Activated CD4-positive, alpha-beta T cell treated with anti-CD3 and anti-CD28 coated beads, Interleukin-2, amount 10 ng/mL, durations not matched to agents 7 days and 5 days (primary cell): ENCODE results near the gene ADRM1. TPM values are rescaled to one million over a fixed set of nuclear protein-coding genes. Genes with fewer than 3 reads are reported as not detected.
A peak's percentile ranks its signal among the peaks of the same experiment; 100 is the strongest.

Experiments
- CTCF ChIA-PET: fragments of 350-600 bp; sonication (Branson Sonifier 250); formaldehyde crosslinking; loops from one replicate; lab custom pipeline; 2021; ENCODE audit warnings: antibody characterized with exemption; lab: Charles Lee
- POLR2A ChIA-PET: fragments of 350-600 bp; sonication (Branson Sonifier 250); formaldehyde crosslinking; loops from one replicate; lab custom pipeline; 2021; ENCODE audit warnings: antibody characterized with exemption; lab: Charles Lee
- DNase-seq: peaks from one replicate; pipeline ENCODE4 v3.0.0-alpha.2; 2020
- H3K27ac Mint-ChIP-seq: one replicate; pipeline ENCODE4 v1.8.0; 2021; ENCODE audit warnings: mild to moderate bottlenecking, moderate library complexity, mixed read lengths
- H3K27me3 Mint-ChIP-seq: one replicate; pipeline ENCODE4 v1.8.0; 2021; ENCODE audit warnings: mixed read lengths
- H3K36me3 Mint-ChIP-seq: one replicate; pipeline ENCODE4 v1.8.0; 2021; ENCODE audit warnings: low read depth, mixed read lengths
- H3K4me1 Mint-ChIP-seq: one replicate; pipeline ENCODE4 v1.8.0; 2021; ENCODE audit warnings: mixed read lengths
- H3K4me3 Mint-ChIP-seq: one replicate; pipeline ENCODE4 v1.8.0; 2021; ENCODE audit warnings: mild to moderate bottlenecking, moderate library complexity, mixed read lengths
- H3K9me3 Mint-ChIP-seq: one replicate; pipeline ENCODE4 v1.8.0; 2021; ENCODE audit warnings: mixed read lengths
- total RNA-seq, 2 experiments: library from RNA; stranded (reverse); gene quantifications; one replicate each; pipeline ENCODE4 v1.2.3, GENCODE V29; 2021

The ADRM1 gene, protein sequence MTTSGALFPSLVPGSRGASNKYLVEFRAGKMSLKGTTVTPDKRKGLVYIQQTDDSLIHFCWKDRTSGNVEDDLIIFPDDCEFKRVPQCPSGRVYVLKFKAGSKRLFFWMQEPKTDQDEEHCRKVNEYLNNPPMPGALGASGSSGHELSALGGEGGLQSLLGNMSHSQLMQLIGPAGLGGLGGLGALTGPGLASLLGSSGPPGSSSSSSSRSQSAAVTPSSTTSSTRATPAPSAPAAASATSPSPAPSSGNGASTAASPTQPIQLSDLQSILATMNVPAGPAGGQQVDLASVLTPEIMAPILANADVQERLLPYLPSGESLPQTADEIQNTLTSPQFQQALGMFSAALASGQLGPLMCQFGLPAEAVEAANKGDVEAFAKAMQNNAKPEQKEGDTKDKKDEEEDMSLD
- 10 to 100 TPM; 86.1 to 90.1 TPM for total RNA-seq

DNA sequence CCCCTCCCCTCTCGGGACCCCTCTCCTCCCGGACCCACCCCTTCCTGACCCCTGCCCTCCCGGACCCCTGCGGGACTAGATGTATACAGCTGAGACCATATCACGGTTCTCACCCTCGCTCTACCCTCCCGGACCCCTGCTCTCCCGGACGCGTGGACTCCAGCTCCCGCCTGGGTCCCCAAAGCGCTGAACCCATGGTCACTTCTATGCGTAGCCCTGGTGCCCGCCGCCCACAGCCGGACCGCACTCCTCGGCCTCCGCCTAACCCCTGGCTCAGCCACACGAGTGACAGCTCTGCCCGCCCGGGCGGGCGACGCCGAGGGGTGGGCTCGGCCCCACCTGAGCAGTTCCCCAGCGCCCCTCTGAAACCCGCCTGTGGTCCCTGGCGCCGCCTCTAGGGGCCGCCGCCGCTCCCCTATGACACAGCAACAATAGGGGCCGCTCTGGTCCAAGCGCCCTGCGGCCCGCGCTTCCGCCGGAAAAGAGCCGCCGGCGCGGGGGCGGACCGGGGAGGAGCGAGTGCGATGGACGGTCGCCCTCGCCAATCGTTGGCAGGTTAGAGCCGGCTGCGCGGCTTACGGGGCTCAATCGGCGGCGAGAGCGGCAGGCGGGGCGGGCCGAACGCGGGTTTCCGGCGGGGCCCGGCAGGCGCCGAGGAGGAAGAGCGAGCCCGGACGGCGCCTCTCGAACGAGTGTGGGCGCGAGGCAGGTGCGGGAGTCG is at the start of gene ADRM1:
ADRM1 (plus strand) TSS at position 657 of the 721 bp plus-strand sequence. CDS start 572 bp downstream, outside the sequence.
- H3K4me3 Mint-ChIP-seq = peak within 1 kb of the TSS; percentile 91
- H3K36me3 Mint-ChIP-seq = peaks cover 20% of the 10 kb centered on the region
- H3K27ac Mint-ChIP-seq = peak within 1 kb of the TSS; percentile 99
- H3K9me3 Mint-ChIP-seq = no peaks in the 10 kb centered on the region
- H3K27me3 Mint-ChIP-seq = no peaks in the 10 kb centered on the region
- ChIA-PET POLR2A (no interaction called here), CTCF (interaction anchor here (0.7 to 1.5 kb wide), 8 partner anchors 9 to 85 kb away, joined by 3 to 7 read pairs (median 4); partner anchors contain the start of gene RPS21)
- DNase-seq = peak; percentile 94
- peaks cover 25% of the 10 kb centered on the region for H3K4me1 Mint-ChIP-seq

DNA sequence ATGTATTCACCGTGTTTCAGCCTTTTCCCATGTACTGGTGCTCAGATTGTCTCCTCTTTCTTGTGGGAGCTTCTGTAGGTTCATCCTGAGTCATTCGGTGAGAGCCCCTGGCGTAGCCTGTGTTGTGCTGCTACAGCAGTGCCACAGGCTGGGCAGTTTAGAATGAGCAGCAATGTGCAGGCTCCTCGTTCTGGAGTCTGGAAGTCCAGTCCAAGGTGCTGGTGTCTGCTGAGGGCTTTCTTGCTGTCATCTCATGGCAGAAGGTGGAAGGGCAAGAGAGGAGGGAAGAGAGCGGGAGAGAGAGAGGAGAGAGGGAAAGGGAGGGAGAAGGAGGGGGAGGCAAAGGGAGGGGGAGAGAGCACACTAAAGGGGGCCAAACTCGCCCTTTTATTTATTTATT is 49.4 kb upstream of the ADRM1 start:
- no peak overlapping the region for H3K4me3 Mint-ChIP-seq

DNA sequence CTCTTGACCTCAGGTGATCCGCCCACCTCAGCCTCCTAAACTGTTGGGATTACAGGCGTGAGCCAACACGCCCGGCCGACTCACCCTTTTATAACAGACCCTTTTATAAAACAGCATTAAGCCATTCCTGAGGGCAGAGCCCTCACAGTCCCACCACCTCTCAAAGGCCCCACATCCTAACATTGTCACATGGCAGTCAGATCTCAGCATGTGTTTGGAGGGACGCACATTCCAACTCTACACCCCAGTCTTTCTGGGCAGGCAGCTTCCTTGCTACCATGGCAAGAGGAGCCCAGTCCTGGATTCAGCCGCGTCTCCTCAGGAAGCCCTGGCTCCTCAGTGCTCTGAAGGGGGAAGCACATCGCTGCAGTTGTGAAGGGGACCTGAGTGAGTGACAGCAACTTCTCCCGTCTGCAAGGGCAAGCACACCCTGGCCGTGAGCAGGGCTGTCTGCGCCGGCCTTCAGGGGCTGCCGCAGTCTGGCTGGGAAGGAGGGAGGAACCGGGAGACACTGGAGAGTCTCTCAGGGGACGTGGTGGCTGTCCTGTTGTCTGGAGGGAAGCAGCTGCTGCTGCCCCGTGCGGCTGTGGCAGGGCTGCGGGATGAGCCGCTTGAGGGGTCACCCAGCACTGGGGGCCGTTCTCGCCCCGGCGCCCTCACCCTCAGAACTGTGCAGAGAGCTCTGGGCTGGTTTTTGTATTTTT is 48.6 kb upstream of the ADRM1 start:
- Mint-ChIP-seq H3K27ac (no peak overlapping the region), H3K9me3 (no peaks in the 10 kb centered on the region), H3K4me3 (no peak overlapping the region), H3K36me3 (no peaks in the 10 kb centered on the region), H3K27me3 (no peaks in the 10 kb centered on the region), H3K4me1 (peaks cover 3% of the 10 kb centered on the region)
- DNase-seq = no peak
- ChIA-PET POLR2A (no interaction called here), CTCF (no interaction called here)

More for the DNA sequence above, 49.4 kb upstream of the ADRM1 start:
- Mint-ChIP-seq H3K27ac (no peak overlapping the region), H3K36me3 (no peaks in the 10 kb centered on the region), H3K4me1 (peaks cover 3% of the 10 kb centered on the region), H3K9me3 (no peaks in the 10 kb centered on the region), H3K27me3 (no peaks in the 10 kb centered on the region)
- POLR2A ChIA-PET = no interaction called here
- DNase-seq = no peak
- CTCF ChIA-PET = no interaction called here

DNA sequence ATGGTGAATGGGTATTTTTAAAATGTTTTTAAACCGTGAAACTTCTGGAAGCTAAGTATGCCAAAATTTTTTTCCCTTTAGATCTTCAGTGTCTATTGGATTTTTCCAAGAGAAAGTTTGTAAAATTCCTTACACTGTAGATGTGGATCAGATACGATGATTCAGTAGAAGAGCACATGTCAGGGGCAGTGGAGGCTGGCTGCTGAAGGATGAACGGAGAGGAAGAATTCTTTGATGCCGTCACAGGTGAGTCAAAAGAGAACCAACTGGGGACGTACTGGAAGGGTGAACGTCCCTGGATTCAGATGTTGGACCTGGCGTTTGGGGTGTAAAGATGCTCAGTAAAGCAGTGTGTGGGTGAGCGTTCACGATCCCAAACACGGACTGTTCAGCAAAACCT is 46.8 kb upstream of the ADRM1 start:
- H3K27ac Mint-ChIP-seq = no peak overlapping the region

DNA sequence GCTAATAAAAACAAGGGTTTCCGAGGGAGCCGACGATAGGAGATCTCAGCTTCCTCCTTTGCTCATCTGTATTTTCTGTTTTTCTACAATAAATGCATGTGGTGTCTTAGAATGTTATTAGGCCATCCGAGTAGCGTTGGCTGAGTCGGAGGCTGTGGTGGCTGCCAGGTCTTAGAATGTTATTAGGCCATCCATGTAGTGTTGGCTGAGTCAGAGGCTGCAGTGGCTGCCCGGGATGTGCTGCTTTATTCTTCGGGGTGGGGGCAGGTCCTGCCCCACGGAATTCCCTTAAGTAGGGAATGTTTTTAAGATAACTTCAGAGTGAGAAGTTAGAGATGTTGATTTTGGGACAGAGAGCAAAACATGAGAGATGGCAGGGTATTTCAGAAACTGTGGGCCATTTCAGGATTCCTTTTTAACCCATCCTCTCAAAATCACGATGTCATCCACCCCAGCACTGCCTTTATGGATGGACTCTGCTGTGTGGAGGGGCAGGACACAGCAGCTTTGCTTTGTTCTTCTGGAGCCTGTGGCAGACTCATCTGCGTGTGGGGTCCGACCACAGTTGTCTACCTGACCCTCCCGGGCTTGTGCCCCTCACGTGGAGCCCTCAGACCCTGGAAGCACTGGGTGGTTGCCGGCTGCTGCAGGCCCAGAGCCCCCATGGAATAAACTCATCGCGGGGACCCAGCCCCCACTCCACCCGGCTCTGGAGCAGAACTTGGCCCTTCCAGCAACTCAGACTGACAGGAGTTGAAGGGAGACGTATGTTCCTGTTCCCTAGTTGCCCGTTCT is 44.1 kb upstream of the ADRM1 start:
- POLR2A ChIA-PET = no interaction called here
- H3K4me1 Mint-ChIP-seq = no peaks in the 10 kb centered on the region
- H3K36me3 Mint-ChIP-seq = peaks cover 4% of the 10 kb centered on the region
- no peak overlapping the region for H3K4me3 Mint-ChIP-seq
- H3K27ac Mint-ChIP-seq = no peak overlapping the region
- no peak for DNase-seq
- CTCF ChIA-PET = no interaction called here
- H3K27me3 Mint-ChIP-seq = no peaks in the 10 kb centered on the region
- no peaks in the 10 kb centered on the region for H3K9me3 Mint-ChIP-seq

More for the DNA sequence above, 46.8 kb upstream of the ADRM1 start:
- ChIA-PET CTCF (no interaction called here), POLR2A (no interaction called here)
- DNase-seq = no peak
- peaks cover 2% of the 10 kb centered on the region for H3K36me3 Mint-ChIP-seq
- H3K4me1 Mint-ChIP-seq = peaks cover 3% of the 10 kb centered on the region
- no peak overlapping the region for H3K4me3 Mint-ChIP-seq
- no peaks in the 10 kb centered on the region for H3K9me3 Mint-ChIP-seq
- H3K27me3 Mint-ChIP-seq = no peaks in the 10 kb centered on the region

DNA sequence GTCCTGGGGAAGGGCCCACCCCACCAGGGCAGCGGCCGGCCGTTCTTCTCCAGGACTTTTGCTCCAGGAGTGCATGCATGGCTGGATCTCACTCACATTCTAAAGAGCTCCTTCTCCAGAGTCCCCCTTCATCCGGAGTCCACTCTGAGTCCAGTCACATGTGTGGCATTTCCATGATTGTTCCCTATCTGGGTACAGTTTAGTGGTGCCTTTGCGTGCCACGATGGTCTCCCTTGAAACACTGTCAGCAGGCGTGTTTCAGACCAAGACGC is 43.6 kb upstream of the ADRM1 start:
- no peaks in the 10 kb centered on the region for H3K27me3 Mint-ChIP-seq
- peaks cover 4% of the 10 kb centered on the region for H3K36me3 Mint-ChIP-seq
- no peaks in the 10 kb centered on the region for H3K9me3 Mint-ChIP-seq
- H3K4me3 Mint-ChIP-seq = no peak overlapping the region
- H3K27ac Mint-ChIP-seq = no peak overlapping the region
- H3K4me1 Mint-ChIP-seq = no peaks in the 10 kb centered on the region
- POLR2A ChIA-PET = no interaction called here
- CTCF ChIA-PET = no interaction called here
- DNase-seq = no peak

DNA sequence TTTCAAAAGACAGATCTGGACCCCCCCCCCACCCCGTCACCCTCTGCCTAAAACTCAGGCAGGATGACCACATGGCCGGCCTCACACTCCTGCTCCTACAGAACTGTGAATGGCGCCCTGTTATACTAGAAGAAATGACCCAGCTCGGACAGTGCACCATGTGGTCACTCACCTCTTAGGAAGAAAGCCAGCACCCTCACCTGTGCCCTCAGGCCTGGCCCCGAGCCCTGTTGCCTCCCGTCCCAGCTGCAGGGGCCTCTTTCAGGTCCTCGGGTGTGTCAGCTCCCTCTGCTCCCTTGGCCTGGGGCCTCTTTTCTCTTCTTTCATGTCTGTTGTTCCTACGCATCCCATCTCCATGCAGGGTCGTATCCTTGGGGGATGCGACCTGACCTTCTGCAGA is 40.7 kb upstream of the ADRM1 start:
- no peaks in the 10 kb centered on the region for H3K9me3 Mint-ChIP-seq
- no peaks in the 10 kb centered on the region for H3K4me1 Mint-ChIP-seq
- H3K36me3 Mint-ChIP-seq = peaks cover 16% of the 10 kb centered on the region
- no peak overlapping the region for H3K4me3 Mint-ChIP-seq
- H3K27ac Mint-ChIP-seq = no peak overlapping the region
- DNase-seq = no peak
- ChIA-PET CTCF (no interaction called here), POLR2A (no interaction called here)
- H3K27me3 Mint-ChIP-seq = no peaks in the 10 kb centered on the region

DNA sequence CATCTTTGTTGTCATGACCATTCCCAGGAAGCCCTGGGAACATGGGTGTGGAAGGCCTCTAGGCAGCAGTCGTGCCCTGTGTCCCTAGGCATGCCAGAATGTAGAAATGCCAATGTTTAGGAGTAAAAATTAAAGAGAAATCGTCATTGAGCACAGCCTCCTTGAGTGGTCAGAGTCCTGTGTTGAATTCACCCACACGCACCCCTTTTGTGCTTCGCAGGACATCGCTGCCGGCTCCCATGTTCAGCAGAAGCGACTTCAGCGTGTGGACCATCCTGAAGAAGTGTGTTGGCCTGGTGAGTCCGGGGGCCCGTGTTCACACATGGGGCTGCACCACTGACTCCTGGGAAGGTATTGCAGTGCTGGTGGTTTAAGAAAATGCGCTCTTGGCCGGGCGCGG is 39.4 kb upstream of the ADRM1 start:
- DNase-seq = no peak
- Mint-ChIP-seq H3K9me3 (no peaks in the 10 kb centered on the region), H3K27ac (no peak overlapping the region), H3K4me3 (no peak overlapping the region), H3K36me3 (peaks cover 16% of the 10 kb centered on the region), H3K27me3 (no peaks in the 10 kb centered on the region), H3K4me1 (no peaks in the 10 kb centered on the region)
- POLR2A ChIA-PET = no interaction called here
- CTCF ChIA-PET = no interaction called here

DNA sequence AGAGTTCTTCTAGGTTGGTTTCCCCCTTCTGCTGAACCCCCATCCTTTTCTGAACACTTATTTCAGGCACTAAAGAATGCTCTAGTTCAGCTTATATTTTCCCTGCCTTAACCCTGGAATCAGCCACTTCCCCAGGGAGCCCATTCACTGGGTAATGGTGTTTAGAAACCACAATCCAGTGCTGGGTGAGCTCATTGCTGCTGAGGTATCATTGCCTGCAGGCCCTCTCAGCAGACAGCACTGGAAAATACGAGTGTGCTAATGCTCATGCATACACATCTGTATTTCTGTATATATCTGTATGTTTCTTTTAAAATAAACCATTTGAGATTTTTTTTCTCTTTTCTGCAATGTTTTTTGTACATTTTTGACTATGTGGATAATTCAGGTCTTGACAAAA is 37.4 kb upstream of the ADRM1 start:
- ChIA-PET POLR2A (no interaction called here), CTCF (no interaction called here)
- Mint-ChIP-seq H3K27ac (no peak overlapping the region), H3K27me3 (no peaks in the 10 kb centered on the region), H3K9me3 (no peaks in the 10 kb centered on the region), H3K36me3 (peaks cover 14% of the 10 kb centered on the region), H3K4me1 (no peaks in the 10 kb centered on the region), H3K4me3 (no peak overlapping the region)
- DNase-seq = no peak

DNA sequence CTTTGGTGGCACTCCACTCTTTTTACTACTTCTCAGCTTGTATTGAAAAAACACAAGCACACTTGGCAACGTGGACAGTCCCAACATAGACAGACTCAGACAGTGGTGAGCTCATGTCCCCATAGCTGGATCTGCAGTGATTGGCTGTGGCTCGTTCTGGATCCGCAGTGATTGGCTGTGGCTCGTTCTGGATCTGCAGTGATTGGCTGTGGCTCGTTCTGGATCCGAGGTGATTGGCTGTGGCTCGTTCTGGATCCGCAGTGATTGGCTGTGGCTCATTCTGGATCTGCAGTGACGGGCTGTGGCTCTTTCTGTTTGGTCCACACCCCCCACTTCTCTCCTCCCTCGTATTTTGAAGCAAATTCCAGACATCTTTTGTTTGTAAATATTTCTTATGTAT is 36.5 kb upstream of the ADRM1 start:
- ChIA-PET CTCF (interaction anchor here (0.7 kb wide), 1 partner anchor 15 kb away, joined by 4 read pairs; no protein-coding TSS in a partner anchor), POLR2A (no interaction called here)
- Mint-ChIP-seq H3K36me3 (peaks cover 14% of the 10 kb centered on the region), H3K4me1 (no peaks in the 10 kb centered on the region), H3K9me3 (no peaks in the 10 kb centered on the region), H3K27me3 (no peaks in the 10 kb centered on the region), H3K27ac (no peak overlapping the region), H3K4me3 (no peak overlapping the region)
- DNase-seq = no peak

DNA sequence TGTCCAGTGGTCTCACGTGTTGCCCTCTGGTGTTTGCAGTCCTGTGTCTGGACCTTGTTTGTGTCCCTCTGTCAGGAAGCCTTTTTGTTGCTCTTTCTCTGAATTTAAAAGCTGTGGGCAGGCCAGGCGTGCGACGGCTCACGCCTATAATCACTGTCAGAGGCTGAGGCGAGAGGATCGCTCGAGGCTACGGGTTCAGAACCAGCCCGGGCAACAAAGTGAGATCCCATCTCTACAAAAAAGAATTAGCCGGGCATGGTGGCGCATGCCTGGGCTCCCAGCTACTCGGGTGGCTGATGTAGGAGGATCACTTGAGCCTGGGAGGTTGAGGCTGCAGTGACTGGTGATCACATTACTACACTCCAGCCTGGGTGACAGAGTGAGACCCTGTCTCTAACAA is 35.9 kb upstream of the ADRM1 start:
- no peak for DNase-seq
- ChIA-PET CTCF (no interaction called here), POLR2A (no interaction called here)
- Mint-ChIP-seq H3K36me3 (peaks cover 13% of the 10 kb centered on the region), H3K4me1 (no peaks in the 10 kb centered on the region), H3K4me3 (no peak overlapping the region), H3K9me3 (no peaks in the 10 kb centered on the region), H3K27ac (no peak overlapping the region), H3K27me3 (no peaks in the 10 kb centered on the region)

DNA sequence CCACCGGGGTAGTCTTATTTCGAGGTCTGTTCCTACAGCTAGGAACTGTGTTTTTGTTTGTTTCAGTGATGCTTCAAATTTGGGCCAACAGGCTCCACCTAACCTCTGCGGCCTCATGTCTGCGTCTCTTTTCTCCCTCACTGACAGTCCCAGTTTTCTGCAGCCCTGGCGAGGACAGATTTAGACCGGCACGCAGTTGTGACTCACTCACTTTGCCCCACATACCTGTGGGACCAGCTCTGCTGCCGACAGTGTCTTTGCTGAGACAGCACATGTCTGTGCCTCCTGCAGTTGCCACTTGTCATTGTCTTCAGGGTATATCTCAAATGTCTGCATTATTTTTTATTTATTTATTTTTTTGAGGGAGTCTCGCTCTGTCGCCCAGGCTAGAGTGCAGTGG is 35.3 kb upstream of the ADRM1 start:
- no peaks in the 10 kb centered on the region for H3K9me3 Mint-ChIP-seq
- ChIA-PET CTCF (no interaction called here), POLR2A (no interaction called here)
- H3K27ac Mint-ChIP-seq = no peak overlapping the region
- DNase-seq = no peak
- no peak overlapping the region for H3K4me3 Mint-ChIP-seq
- H3K27me3 Mint-ChIP-seq = no peaks in the 10 kb centered on the region
- peaks cover 14% of the 10 kb centered on the region for H3K36me3 Mint-ChIP-seq
- no peaks in the 10 kb centered on the region for H3K4me1 Mint-ChIP-seq
